ENCODE data around the gene PIGT. TPM values are rescaled to one million over a fixed set of nuclear protein-coding genes. Genes with fewer than 3 reads are reported as not detected.

The PIGT gene
- total RNA-seq, 1 experiment from 2014 or later: 193 TPM

- peak; percentile 94 for TF ChIP-seq CTCF (IDR thresholded peaks at IDR 0.05; ENCODE audit: unreplicated experiment)
- CTCF ChIA-PET: interaction anchor here (0.6 to 5.5 kb wide), 37 partner anchors 8 to 1965 kb away, joined by 3 to 110 read pairs (median 4); partner anchors contain the start of genes PIGT, SDC4, SYS1 and WFDC10A
- BruUV-seq (replicated peaks): no TSS peak
- Mint-ChIP-seq H3K4me1 (ENCODE audit: low read depth, unreplicated experiment) (no peaks in the 10 kb centered on the region), H3K9me3 (ENCODE audit: low read depth, unreplicated experiment) (no peaks in the 10 kb centered on the region), H3K27me3 (ENCODE audit: unreplicated experiment) (no peaks in the 10 kb centered on the region), H3K36me3 (ENCODE audit: insufficient read depth, unreplicated experiment) (peaks cover 16% of the 10 kb centered on the region), H3K4me3 (ENCODE audit: low read depth, unreplicated experiment) (peak overlapping the region; percentile 84), H3K27ac (ENCODE audit: unreplicated experiment) (peak overlapping the region; percentile 70)
- peak; percentile 98 for DNase-seq
- intact Hi-C loops (cut with micrococcal nuclease; ENCODE audit: unreplicated experiment): loop anchor here (2.0 kb wide), 1 partner anchor 63 kb away; no protein-coding TSS in a partner anchor
Observed at GRCh38 chr20:45373353-45374100, 42.4 kb upstream of the PIGT start.

GRCh38 chr20:45374101-45374467 lies 41.9 kb upstream of the PIGT start:
- intact Hi-C loops (cut with micrococcal nuclease; ENCODE audit: unreplicated experiment): loop anchor here (2.0 kb wide), 1 partner anchor 63 kb away; no protein-coding TSS in a partner anchor
- H3K9me3 Mint-ChIP-seq (ENCODE audit: low read depth, unreplicated experiment): no peaks in the 10 kb centered on the region
- CTCF ChIA-PET: interaction anchor here (0.6 to 5.5 kb wide), 33 partner anchors 8 to 653 kb away, joined by 3 to 110 read pairs (median 5); partner anchors contain the start of genes PIGT, SDC4, SYS1 and WFDC10A
- BruUV-seq (replicated peaks): no TSS peak
- DNase-seq: no peak
- H3K27me3 Mint-ChIP-seq (ENCODE audit: unreplicated experiment): no peaks in the 10 kb centered on the region
- H3K27ac Mint-ChIP-seq (ENCODE audit: unreplicated experiment): peak overlapping the region; percentile 70
- no peak for TF ChIP-seq CTCF (IDR thresholded peaks at IDR 0.05; ENCODE audit: unreplicated experiment)
- H3K4me1 Mint-ChIP-seq (ENCODE audit: low read depth, unreplicated experiment): no peaks in the 10 kb centered on the region
- peaks cover 16% of the 10 kb centered on the region for H3K36me3 Mint-ChIP-seq (ENCODE audit: insufficient read depth, unreplicated experiment)
- peak overlapping the region; percentile 84 for H3K4me3 Mint-ChIP-seq (ENCODE audit: low read depth, unreplicated experiment)

GRCh38 chr20:45374966-45375365 lies 41.0 kb upstream of the PIGT start:
- Mint-ChIP-seq H3K4me1 (ENCODE audit: low read depth, unreplicated experiment) (no peaks in the 10 kb centered on the region), H3K4me3 (ENCODE audit: low read depth, unreplicated experiment) (no peak overlapping the region), H3K27me3 (ENCODE audit: unreplicated experiment) (no peaks in the 10 kb centered on the region), H3K9me3 (ENCODE audit: low read depth, unreplicated experiment) (no peaks in the 10 kb centered on the region), H3K36me3 (ENCODE audit: insufficient read depth, unreplicated experiment) (peaks cover 16% of the 10 kb centered on the region), H3K27ac (ENCODE audit: unreplicated experiment) (no peak overlapping the region)
- CTCF ChIA-PET: interaction anchor here (0.6 to 5.5 kb wide), 3 partner anchors 53 to 62 kb away, joined by 5 to 110 read pairs (median 5); no protein-coding TSS in a partner anchor
- no peak for TF ChIP-seq CTCF (IDR thresholded peaks at IDR 0.05; ENCODE audit: unreplicated experiment)
- DNase-seq: no peak
- BruUV-seq (replicated peaks): no TSS peak
- intact Hi-C loops (cut with micrococcal nuclease; ENCODE audit: unreplicated experiment): loop anchor here (2.0 kb wide), 1 partner anchor 62 kb away; no protein-coding TSS in a partner anchor

- intact Hi-C loops (cut with micrococcal nuclease; ENCODE audit: unreplicated experiment): no loop called here
- CTCF ChIA-PET: interaction anchor here (5.5 kb wide), 1 partner anchor 59 kb away, joined by 110 read pairs; no protein-coding TSS in a partner anchor
- BruUV-seq (replicated peaks): no TSS peak
- H3K27me3 Mint-ChIP-seq (ENCODE audit: unreplicated experiment): no peaks in the 10 kb centered on the region
- H3K27ac Mint-ChIP-seq (ENCODE audit: unreplicated experiment): no peak overlapping the region
- H3K36me3 Mint-ChIP-seq (ENCODE audit: insufficient read depth, unreplicated experiment): peaks cover 15% of the 10 kb centered on the region
- no peaks in the 10 kb centered on the region for H3K4me1 Mint-ChIP-seq (ENCODE audit: low read depth, unreplicated experiment)
- DNase-seq: no peak
- no peak for TF ChIP-seq CTCF (IDR thresholded peaks at IDR 0.05; ENCODE audit: unreplicated experiment)
- H3K4me3 Mint-ChIP-seq (ENCODE audit: low read depth, unreplicated experiment): no peak overlapping the region
- H3K9me3 Mint-ChIP-seq (ENCODE audit: low read depth, unreplicated experiment): no peaks in the 10 kb centered on the region
Observed at GRCh38 chr20:45377269-45377668, 38.7 kb upstream of the PIGT start.
